ENCODE data around the gene PDE8B. TPM values are rescaled to one million over a fixed set of nuclear protein-coding genes. Genes with fewer than 3 reads are reported as not detected.
"Not testable (repeated sequence)": the region's sequence is repeated elsewhere in the genome, so short reads cannot be mapped to it uniquely, and the experiment has no call there.

Gene PDE8B
- total RNA-seq, 1 experiment from 2014 or later, result 0.39 TPM

DNA sequence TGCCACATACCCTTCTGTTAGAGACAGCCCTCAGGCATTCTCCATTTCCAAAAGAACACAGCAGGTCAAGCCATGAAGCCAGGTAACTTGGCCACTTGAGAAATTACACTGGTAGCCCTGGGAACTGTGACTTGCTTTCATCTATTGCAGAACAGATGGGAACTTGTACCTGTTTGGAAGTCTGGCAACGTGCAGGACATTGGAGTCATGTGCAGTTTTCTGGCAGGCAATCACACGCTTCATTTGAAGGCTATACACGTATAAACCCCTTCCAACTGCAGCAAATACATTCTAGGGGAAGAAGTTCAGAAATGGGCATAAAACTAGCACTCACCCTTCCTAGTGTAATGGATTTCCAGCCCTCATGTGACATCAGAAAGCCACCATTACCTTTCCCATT lies 227.6 kb downstream of the PDE8B start:
- DNase-seq (ENCODE audit: low read depth), result no peak

DNA sequence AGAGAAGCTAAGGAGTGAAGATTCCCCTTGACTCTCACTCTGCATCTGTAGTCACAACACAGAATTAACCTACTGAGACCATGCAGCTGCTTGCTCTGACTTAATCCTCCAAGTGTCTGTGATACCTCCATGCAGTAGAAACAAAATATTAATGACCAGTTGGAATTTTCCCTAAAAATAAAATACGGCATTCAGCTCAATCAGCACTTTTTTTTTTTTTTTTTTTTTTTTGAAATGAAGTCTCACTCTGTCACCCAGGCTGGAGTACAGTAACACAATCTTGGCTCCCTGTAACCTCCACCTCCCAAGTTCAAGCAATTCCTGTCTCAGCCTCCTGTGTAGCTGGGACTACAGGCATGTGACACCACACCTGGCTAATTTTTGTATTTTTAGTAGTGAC lies 233.2 kb downstream of the PDE8B start:
- DNase-seq (ENCODE audit: low read depth), result no peak

GRCh38 chr5:77444356-77444755 lies 233.9 kb downstream of the PDE8B start:
- DNase-seq (ENCODE audit: low read depth), result no peak

DNA sequence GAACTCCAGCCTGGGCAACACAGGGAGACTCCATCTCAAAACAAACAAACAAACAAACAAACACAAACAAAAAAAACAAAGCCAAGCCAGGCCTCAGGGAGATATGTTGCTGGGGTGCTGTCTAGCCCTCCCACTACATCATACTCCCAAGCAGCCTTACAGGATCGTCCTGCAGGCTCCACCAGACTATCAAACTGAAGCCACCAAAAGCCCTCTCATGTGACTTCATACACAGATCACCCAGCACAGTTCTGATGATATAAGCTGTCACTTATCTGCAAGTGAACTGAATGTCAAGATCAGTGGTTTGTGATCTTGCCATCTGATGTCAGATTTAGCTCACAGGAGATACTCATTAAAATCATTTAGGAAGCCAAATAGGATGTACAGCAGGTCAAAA lies 238.4 kb downstream of the PDE8B start:
- no peak for DNase-seq (ENCODE audit: low read depth)

- DNase-seq (ENCODE audit: low read depth), result no peak
These were observed 238.8 kb downstream of the PDE8B start for GRCh38 chr5:77449277-77449676.

- no peak for DNase-seq (ENCODE audit: low read depth)
These were observed 239.5 kb downstream of the PDE8B start for GRCh38 chr5:77449981-77450380.

GRCh38 chr5:77452351-77452750 lies 241.9 kb downstream of the PDE8B start:
- DNase-seq (ENCODE audit: low read depth), result no peak

DNA sequence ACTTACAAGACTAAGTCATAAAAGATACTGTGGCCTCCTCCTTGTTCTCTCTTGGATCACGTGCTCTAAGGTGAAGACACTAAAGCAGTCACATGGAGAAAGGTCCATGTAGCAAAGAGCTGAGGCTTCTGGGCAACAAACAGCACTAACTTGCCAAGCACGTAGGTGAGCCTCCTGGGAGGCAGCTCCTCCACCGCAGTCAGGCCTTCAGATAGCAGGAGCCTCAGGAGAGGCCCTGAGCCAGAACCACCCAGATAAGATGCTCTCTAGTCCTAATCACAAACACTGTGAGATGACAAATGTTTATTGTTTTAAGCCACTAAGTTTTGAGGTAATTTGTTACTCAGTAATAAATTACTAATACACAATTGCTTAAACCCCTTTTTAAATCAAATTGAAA lies 243.6 kb downstream of the PDE8B start:
- DNase-seq (ENCODE audit: low read depth), result no peak

- no peak for DNase-seq (ENCODE audit: low read depth)
These were observed 250.8 kb downstream of the PDE8B start for GRCh38 chr5:77461287-77461686.

DNA sequence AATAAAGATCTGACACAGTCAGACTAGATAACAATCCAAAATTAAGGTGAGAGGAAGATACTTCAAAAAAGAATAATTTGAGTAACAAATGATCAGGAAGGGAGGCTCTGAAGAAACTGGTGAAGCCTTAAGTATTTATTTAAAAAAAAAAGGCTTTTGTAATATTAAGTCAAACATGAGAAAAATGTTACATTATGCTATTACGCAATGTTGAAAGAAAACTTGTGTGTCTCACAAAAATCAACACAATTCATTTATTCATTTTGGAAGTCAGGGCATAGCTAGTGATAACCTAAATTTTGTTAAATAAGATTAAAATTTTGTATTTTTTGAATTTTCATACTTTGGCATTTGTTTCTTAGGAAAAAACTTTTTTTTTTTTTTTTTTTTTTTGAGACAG lies 253.4 kb downstream of the PDE8B start:
- no peak for DNase-seq (ENCODE audit: low read depth)

DNA sequence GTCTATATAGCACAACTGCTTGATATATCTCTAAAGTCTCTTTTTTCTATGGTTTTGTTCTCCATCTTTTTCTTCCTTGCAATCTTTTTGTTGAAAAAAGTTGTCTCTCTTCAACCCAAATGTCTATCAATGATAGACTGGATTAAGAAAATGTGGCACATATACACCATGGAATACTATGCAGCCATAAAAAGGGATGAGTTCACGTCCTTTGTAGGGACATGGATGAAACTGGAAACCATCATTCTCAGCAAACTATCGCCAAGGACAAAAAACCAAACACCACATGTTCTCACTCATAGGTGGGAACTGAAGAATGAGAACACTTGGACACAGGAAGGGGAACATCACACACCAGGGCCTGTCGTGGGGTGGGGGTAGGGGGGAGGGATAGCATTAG lies 258.4 kb downstream of the PDE8B start:
- DNase-seq (ENCODE audit: low read depth), result not testable (repeated sequence)

- DNase-seq (ENCODE audit: low read depth), result not testable (repeated sequence)
These were observed 264.6 kb downstream of the PDE8B start for GRCh38 chr5:77475041-77475440.

Other genes starting within 250 kb of the PDE8B start
- 19.2 and 24.2 TPM in 2 replicates for gene AGGF1, start 180.3 kb upstream of the PDE8B start, total RNA-seq (2014; rRNA removed; shearing (Covaris generic))
- 0.64 and 0.99 TPM in 2 replicates for gene ZBED3, start 123.4 kb upstream of the PDE8B start, total RNA-seq (2014; rRNA removed; shearing (Covaris generic))

Data from M059J (cell line).